Muscle of back (tissue), 11 donors: Measurements from ENCODE around the gene ZC3H12C. TPM values are rescaled to one million over a fixed set of nuclear protein-coding genes. Genes with fewer than 3 reads are reported as not detected.

Experiments
- DNase-seq, 3 donors: peaks; one replicate each; pipeline versions ENCODE4 v3.0.0 to v3.0.0-alpha.2; 2013
- polyA plus RNA-seq, 10 donors: library from polyadenylated mRNA; unstranded; fragments of 120-200 nt; gene quantifications; one replicate each; pipeline ENCODE4 v1.2.1, GENCODE V29; 2013; ENCODE audit not compliant: insufficient read length in 10 of 10

Gene ZC3H12C
- polyA plus RNA-seq, 10 donors = 6.6 to 9.9 (median 9.1) TPM

DNA sequence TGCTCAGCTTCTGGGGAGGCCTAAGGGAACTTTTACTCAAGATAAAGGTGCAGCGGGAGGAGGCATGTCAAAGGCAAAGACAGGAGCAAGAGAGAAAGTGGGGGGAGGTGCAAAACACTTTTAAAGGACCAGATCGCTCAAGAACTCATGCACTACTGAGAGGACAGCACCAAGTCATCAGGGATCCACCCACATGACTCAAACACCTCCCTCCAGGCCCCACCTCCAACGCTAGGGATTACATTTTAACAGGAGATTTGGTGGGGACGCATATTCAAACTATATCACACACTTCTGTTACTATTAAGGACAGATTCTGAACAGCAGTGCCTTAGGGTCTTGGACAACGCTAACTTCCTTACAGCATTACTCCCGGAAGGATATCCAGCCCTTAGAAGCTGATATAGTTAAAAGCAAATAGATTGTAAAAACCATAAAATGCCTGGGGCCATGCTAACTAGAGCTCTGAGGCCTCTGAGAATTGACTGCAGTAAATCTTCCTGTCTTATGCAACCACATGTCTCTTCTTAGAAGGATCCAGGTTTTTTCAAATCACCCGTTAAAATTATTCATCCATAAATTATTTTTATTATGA lies 16.7 kb upstream of the ZC3H12C start:
- DNase-seq = peak in 1 of 3 donors; percentile 23

- no peak for DNase-seq
Observed at GRCh38 chr11:110077346-110077745, 15.8 kb upstream of the ZC3H12C start.

DNA sequence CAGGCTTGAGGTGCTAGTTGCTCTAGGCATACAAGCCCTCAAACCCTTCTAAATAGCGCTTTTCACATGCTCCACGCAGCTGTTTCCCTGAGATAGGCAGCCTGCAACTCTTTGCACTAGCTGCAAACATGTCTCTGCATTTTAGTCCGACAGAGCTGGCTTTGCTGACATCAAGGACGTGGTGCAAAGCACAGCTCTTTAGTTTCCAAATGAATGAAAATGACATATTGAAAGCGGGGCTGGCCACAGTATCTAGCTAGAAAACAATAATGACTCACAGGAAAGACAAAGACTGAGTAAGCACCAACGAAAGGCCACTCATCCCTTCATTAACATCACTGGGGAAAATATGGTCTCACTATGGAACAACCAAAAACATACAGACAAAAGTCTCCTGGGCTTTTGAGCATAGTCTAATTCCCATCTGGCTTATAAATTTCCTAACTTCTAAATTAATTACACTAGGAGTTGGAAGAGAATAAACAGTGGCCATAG lies 15.3 kb upstream of the ZC3H12C start:
- DNase-seq = peak in 1 of 3 donors; percentile 12

DNA sequence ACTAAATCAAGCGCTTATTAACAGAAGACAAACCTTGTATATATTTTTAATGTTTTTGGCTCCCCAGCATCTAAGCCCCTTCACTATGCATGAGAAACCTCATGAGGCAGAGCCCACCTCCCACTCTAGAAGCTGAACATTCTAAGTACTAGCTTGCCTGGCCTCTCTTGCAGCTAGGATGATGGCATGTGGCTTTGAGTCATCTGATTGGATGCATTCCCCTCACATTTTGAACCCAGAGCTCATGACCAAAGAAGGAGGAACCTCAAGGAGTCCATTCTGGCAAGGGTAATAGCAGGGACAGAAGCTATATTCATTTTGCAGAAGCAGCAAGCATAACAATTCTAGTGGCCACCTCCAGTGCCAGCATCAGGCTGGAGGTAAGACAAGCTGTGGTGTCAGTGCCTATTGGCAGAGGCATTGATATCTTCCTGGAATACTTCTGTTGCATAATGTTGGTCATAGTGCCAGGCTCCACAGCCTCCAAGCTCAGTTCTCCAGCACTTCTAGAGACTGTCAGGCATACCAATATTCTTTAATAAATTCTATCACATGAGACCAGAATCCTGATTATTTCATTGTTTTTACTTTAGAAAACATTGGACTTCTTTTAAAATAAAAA lies 14.2 kb upstream of the ZC3H12C start:
- DNase-seq = no peak

DNA sequence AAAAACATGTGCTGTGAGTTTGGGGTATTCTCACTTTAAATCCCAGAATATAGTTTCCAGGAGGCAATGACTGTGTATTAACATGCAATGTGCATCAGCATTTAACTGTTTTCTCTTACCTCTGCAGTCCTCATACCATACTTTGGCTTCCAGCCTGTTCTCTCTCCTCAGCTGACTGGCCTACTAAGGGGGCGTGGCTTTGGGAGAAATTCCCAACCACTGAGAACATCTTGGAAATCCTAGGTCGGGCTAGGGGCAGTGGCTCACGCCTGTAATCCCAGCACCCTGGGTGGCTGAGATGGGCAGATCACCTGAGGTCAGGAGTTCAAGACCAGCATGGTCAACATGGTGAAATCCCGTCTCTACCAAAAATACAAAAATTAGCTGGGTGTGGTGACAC lies 13.5 kb upstream of the ZC3H12C start:
- DNase-seq = no peak

DNA sequence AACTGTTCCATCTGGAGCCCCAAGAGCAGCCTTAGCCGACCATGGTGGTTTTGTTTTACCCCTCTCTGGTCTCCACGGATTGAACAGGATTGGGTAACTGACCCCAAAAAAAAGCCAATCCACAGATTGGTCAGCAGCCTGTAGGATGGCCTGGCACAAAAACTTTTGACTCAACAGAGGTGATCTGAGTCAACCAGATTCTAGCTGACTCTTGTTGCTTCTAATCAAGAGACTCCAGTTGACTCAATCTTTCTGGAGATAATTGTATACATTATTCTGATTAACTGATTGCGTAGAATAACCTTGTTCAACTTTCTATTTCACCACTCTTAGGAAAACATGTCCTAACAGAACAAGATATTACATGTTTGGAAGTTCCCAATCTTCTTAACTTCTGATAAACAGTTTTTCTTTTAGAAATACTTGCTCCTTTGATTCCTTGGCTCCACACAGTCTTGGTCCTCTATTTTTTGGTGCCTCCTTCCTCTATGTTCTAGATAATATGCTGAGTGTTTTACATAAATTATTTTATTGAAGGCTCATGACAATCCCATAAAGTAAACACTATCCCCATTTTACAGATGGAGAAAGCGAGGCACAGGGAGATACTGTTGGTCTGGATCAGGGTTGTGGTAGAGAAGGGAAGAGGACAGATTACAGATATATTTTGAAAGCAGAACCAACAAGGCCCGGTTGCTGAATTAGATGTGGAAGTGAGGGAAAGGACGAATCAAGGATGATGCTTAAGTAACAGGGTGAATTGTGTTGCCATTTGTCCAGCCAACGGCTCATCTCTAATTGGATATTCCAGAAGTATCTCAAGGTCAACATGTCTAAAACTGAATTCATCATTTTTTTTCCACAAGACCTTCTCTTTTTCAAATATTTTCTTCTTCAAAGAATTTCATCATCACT lies 11.5 kb upstream of the ZC3H12C start:
- DNase-seq = no peak

DNA sequence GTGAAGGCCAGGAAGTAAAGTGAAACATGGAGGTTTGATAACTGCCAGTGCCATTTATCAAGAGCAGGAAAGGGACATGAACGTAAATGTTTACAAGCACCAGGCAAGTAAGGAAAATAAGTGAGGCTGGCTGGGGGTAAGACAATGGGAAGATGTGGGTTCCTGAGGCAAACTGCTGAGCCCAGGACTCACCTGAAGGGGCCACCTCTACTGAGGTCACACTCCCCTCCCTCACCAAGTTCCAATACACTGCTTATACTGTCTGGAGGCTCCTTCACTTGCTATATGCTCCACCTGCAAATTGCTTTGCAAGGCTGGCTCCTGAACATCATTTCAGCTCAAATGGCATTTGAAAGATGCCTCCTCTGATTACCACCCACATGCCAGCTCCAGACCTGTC lies 10.3 kb upstream of the ZC3H12C start:
- DNase-seq = no peak

DNA sequence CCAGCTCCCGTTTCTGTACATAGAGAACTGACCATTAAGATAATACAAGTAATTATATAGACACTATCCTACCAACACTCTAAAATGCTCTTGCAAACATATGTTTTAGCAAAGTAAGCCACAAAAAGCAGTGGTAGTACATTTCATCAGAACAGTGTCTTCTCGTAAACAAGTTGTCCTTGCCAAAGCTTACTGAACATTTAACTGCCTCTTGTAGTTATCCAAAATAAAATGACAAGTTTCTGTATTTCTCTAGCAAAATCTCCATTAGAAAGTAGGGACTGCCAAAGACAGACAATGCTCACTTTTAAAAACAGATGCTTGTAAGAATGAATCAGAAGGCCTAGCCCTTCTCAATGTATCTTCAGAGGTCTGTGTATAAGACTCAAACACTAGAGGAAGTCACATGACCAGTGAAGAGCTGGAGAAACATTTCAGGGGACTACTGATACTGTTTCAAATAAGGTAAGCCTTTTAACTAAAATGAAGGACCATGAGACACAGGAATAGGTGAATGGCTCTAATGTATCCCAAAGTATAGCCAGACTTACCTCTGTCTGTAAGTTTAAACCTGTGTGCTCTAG lies 7.8 kb upstream of the ZC3H12C start:
- DNase-seq = peak in 1 of 3 donors; percentile 13

DNA sequence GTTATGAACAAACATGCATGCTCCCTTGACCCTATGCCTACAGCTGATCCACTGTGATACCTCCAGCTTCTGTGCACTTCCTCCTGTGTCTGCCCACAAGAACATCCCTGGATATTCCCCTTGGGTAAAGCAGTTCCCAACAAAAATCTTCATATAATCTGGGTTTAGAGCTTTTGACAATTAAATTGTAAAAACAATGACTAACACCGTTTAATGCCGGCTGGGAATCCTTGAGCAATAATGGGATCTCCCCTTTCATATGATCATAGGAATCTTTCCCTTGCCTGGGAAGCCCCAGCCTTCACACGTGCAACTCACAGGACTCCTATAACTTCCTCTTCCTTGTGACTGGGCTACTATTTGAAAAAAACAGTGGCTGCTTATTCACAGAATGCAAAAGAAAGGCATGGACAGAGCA lies 6.3 kb upstream of the ZC3H12C start:
- peak in 1 of 3 donors; percentile 25 for DNase-seq

DNA sequence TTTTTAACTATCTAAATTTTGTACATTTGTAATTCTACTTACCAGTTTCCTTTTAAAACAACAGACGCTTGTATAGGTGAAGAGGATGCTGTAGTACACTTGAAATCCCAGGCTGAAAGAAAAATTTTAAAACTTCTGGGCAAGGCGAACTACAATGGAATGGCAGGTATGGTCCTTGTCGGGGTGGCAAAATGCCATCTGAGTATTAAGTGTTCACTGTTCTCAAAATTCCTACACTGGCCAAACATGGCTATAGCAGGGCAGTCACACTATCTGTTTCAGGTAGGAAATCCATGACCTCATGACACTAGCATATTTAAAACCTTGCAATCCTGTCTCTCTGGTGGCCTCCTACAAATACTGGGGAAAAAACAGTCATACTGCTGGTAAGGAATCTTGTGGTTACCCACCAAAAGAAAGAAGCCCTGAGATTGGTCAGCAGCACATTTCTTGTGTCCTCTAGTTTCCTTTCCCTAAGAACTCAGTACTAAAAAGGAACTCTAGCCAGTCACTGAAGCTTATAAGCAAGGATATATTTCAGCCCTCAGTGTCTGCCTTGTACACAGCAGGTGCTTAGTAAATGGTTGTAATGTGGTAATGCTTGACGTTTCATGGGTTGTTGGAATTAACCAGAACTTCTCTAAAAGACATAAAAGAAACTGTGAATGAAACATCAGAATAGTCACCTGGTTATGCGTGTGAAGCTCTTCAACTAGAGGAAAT lies 5.2 kb upstream of the ZC3H12C start:
- peak in 1 of 3 donors; percentile 41 for DNase-seq

GRCh38 chr11:110088535-110089344 lies 4.5 kb upstream of the ZC3H12C start:
- DNase-seq = no peak

GRCh38 chr11:110089617-110090282 lies 3.4 kb upstream of the ZC3H12C start:
- DNase-seq = no peak

DNA sequence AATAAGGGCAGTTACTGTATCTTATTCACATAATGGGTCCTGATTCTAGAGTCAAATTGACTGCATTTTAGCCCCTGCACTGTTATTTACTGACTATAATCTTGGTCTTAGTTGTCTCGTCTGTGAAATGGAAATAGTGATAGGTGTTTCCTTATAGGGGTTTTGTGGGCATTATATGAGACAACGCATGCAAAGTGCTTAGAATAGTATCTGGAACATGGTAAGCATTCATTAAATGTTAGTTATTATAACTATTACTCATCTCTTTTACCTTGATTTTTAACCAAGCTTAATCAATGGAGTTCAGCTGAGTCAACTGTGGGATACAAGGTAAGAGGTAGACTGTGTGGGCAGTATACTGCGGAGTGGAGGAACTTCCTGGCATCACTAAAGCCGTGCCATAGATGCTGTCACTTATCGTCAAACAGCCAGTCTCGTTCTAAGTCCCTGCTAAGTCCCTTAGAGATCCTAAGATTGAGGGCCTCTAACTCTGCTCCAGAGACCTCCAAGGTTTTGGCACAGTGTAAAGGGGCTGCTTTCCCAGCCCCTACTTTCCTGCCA lies 2.6 kb upstream of the ZC3H12C start:
- DNase-seq = no peak

DNA sequence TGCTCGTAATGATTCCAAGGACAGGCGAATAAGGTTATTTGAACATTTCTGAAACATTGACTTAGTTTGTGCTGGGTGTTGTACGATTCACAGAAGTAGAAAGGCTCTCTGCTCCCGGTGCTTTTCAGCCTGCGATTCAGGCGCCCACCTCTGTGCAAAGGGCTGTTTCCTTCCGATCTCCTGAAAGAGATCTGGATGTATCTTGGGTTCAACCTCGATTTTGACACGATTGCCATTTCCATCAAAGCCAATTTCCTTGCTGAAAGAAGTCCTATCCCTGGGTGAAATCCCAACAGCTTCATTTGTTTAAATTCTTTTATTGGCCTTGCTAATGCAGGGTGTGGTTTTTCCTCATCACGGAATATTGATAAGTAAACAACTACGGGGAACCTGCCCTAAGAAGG lies 1.1 kb upstream of the ZC3H12C start:
- DNase-seq = no peak

- peak; percentile 63 to 95 (median 85) for DNase-seq
Observed at GRCh38 chr11:110093407-110094297, 460 bp downstream of the ZC3H12C start.

DNA sequence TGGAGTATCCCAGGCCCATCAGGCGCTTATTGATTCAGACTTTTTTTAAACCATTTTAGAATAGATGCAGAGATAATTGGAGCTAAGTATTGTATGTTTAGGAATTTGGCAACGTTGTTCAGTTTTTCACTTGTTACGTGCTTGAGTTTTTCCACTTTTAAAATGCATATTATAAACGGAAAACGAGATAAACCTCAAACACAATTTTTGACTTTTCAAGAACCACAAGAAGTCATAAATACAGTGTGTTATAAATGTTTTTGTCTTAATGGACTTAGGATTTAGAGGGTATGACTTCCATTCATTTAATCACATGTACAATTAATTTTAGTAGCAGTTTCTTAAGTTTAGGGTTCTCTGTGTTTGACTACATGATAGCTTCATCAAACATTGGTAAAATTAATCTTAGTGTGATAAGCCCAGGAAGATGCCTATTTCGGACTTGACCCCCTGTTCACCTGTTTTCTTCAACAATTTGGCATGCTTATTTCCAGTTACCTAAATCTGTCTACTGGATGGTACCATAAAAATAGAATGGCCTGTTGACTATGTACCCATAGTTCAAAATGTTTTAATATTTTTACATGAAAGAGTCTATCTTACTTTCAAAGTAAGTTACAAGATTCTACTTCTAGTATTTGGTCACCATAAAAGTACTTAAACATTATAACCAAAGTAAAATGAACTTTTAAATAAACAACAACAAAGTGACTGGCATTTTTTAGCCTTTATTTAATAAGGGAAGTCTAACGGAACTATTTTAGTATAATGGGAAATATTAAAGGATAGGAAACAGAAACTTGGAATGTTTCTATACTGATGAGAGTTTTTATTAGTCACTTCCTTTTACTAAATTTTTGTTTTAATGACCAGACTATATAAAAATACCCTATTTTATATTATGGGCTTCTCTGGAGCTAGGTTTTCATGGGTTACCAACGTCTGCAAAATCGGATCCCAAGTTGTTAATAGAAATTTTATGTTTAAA lies 1.4 kb downstream of the ZC3H12C start:
- no peak for DNase-seq

GRCh38 chr11:110095554-110095953 lies 2.4 kb downstream of the ZC3H12C start:
- no peak for DNase-seq
